ENCODE results near the gene CCDC124. TPM values are rescaled to one million over a fixed set of nuclear protein-coding genes. Genes with fewer than 3 reads are reported as not detected.

CCDC124 gene
- total RNA-seq, 1 donor from 2014 or later = 15.7 TPM

DNA sequence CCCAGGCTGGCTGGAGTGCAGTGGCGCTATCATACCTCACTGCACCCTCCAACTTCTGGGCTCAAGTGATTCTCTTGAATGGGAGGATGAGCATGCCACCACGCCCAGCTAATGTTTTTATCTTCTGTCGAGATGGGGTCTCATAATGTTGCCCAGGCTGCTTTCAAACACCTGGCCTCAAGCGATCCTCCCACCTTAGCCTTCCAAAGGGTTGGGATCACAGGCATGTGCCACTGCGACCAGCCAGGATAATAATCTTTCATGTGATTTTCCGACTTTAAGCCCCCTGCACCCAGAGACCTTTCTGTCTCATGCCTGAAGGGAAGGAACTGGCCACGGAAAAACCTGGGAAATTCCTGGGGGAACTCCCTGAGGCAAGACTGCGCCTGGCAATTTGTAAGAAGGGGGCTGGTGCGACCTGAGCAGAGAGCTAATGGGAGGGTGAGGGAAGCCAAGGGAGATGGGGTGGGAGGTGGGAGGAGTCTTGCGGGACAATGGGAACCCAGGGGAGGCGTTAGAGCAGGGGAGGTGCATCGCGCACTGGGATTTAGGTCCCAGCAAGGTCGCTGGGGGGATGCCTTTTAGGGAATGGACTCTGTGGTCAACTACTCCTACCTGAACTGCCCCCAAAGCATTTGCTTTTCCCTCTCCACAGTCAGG is 1.2 kb upstream of the CCDC124 start:
- Histone ChIP-seq H3K9ac (ENCODE audit: low read depth in 1 of 3, low read length in 3 of 3) (peak overlapping the region; percentile 91 to 96 (median 96)), H3K4me1 (ENCODE audit: control insufficient read depth in 3 of 3, insufficient read depth in 3 of 3, low read length in 3 of 3) (peaks cover 18 to 21% (median 21%) of the 10 kb centered on the region in 3 donors), H3K36me3 (ENCODE audit: control insufficient read depth in 3 of 3, insufficient read depth in 3 of 3, low read length in 3 of 3) (peaks cover 3 to 7% (median 4%) of the 10 kb centered on the region in 3 donors), H3K27ac (ENCODE audit: low read depth, low read length) (no peak overlapping the region), H3K4me3 (ENCODE audit: low read length in 3 of 3) (peak overlapping the region; percentile 83 to 95 (median 92)), H3K27me3 (ENCODE audit: control insufficient read depth in 3 of 3, insufficient read depth in 3 of 3, low read length in 3 of 3) (peaks cover 0 to 5% (median 0%) of the 10 kb centered on the region in 3 donors), H3K9me3 (ENCODE audit: control insufficient read depth in 3 of 3, low read length in 3 of 3) (no peaks in the 10 kb centered on the region)

DNA sequence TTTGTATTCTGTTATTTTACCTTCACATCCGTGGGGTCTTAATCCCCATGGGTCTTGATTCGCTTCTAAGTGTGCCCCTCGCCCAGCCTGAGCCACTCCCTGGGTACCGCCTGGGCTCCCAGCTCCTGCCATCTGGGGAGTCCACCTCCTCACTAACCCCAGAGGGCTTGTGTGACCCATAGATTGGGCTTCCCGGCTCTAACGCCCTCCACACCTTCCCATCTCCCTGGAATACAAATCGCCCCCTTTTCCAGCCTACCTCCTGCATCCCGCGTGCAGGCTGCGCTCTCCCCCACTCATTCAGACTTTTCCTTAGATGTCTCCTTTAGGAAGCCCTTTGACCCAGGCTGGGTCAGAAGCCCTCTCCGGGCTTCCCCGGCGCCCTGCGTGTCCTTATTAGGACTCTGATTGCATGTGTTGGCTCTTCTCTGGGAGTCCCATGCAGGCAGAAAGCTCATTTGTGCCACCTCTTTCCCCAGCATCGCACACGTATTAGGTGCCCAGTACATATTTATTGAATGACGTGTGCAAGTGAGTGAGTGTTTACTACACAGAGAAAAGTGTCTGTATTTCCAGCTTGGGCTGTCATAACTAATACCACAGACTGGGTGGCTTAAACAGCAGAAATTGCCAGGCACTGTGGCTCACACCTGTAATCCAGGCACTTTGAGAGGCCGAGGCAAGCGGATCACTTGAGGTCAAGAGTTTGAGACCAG is 757 bp downstream of the CCDC124 start:
- peaks cover 5 to 17% (median 6%) of the 10 kb centered on the region in 3 donors for H3K36me3 ChIP-seq (ENCODE audit: control insufficient read depth in 3 of 3, insufficient read depth in 3 of 3, low read length in 3 of 3)
- peaks cover 18 to 21% (median 21%) of the 10 kb centered on the region in 3 donors for H3K4me1 ChIP-seq (ENCODE audit: control insufficient read depth in 3 of 3, insufficient read depth in 3 of 3, low read length in 3 of 3)
- peaks cover 0 to 5% (median 0%) of the 10 kb centered on the region in 3 donors for H3K27me3 ChIP-seq (ENCODE audit: control insufficient read depth in 3 of 3, insufficient read depth in 3 of 3, low read length in 3 of 3)
- peak overlapping the region; percentile 83 to 95 (median 92) for H3K4me3 ChIP-seq (ENCODE audit: low read length in 3 of 3)
- H3K27ac ChIP-seq (ENCODE audit: low read depth, low read length) = peak overlapping the region; percentile 84
- H3K9ac ChIP-seq (ENCODE audit: low read depth in 1 of 3, low read length in 3 of 3) = peak overlapping the region; percentile 91 to 96 (median 96)
- H3K9me3 ChIP-seq (ENCODE audit: control insufficient read depth in 3 of 3, low read length in 3 of 3) = no peaks in the 10 kb centered on the region

DNA sequence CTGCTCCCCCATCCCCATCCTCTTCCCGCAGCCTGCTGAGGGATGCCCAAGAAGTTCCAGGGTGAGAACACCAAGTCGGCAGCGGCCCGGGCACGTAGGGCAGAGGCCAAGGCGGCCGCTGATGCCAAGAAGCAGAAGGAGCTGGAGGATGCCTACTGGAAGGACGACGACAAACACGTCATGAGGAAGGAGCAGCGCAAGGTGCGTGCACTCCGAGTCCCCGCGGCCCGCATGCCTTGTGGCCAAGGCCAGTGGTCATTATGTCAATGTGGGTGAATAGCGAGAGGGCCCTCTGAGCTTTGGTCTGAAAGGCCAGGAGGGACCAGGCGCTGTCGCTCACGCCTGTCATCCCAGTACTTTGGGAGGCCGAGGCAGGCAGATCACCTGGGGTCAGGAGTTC is 3.6 kb downstream of the CCDC124 start:
- Histone ChIP-seq H3K9ac (ENCODE audit: low read depth in 1 of 3, low read length in 3 of 3) (no peak overlapping the region), H3K4me3 (ENCODE audit: low read length in 3 of 3) (no peak overlapping the region), H3K4me1 (ENCODE audit: control insufficient read depth in 3 of 3, insufficient read depth in 3 of 3, low read length in 3 of 3) (peaks cover 18 to 21% (median 21%) of the 10 kb centered on the region in 3 donors), H3K27ac (ENCODE audit: low read depth, low read length) (no peak overlapping the region), H3K9me3 (ENCODE audit: control insufficient read depth in 3 of 3, low read length in 3 of 3) (no peaks in the 10 kb centered on the region), H3K27me3 (ENCODE audit: control insufficient read depth in 3 of 3, insufficient read depth in 3 of 3, low read length in 3 of 3) (peaks cover 0 to 5% (median 0%) of the 10 kb centered on the region in 3 donors), H3K36me3 (ENCODE audit: control insufficient read depth in 3 of 3, insufficient read depth in 3 of 3, low read length in 3 of 3) (peaks cover 11 to 20% (median 12%) of the 10 kb centered on the region in 3 donors)

DNA sequence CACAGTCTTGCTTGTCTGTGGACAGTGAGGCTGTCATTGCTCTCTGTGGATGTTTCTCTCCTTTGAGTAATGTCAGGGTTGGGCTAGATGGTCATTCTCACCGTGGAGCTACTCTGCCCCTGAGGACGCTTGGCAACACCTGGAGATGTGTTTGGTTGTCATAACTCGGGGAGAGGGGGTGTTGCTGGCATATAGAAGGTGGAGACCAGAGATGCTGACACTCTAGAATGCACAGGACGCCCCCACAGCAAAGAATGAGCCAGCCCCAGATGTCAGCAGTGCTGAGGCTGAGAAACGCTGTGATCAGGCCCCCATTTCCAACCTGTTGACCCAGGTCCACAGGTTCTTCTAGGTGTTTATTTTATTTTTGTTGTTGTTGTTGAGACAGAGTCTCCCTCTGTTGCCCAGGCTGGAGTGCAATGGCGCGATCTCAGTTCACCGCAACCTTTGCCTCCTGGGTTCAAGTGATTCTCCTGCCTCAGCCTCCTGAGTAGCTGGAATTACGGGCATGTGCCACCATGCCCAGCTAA is 4.6 kb downstream of the CCDC124 start:
- peaks cover 10 to 15% (median 13%) of the 10 kb centered on the region in 3 donors for H3K4me1 ChIP-seq (ENCODE audit: control insufficient read depth in 3 of 3, insufficient read depth in 3 of 3, low read length in 3 of 3)
- no peaks in the 10 kb centered on the region for H3K9me3 ChIP-seq (ENCODE audit: control insufficient read depth in 3 of 3, low read length in 3 of 3)
- no peak overlapping the region for H3K27ac ChIP-seq (ENCODE audit: low read depth, low read length)
- H3K4me3 ChIP-seq (ENCODE audit: low read length in 3 of 3) = no peak overlapping the region
- H3K36me3 ChIP-seq (ENCODE audit: control insufficient read depth in 3 of 3, insufficient read depth in 3 of 3, low read length in 3 of 3) = peaks cover 15 to 20% (median 15%) of the 10 kb centered on the region in 3 donors
- no peak overlapping the region for H3K9ac ChIP-seq (ENCODE audit: low read depth in 1 of 3, low read length in 3 of 3)
- H3K27me3 ChIP-seq (ENCODE audit: control insufficient read depth in 3 of 3, insufficient read depth in 3 of 3, low read length in 3 of 3) = no peaks in the 10 kb centered on the region

DNA sequence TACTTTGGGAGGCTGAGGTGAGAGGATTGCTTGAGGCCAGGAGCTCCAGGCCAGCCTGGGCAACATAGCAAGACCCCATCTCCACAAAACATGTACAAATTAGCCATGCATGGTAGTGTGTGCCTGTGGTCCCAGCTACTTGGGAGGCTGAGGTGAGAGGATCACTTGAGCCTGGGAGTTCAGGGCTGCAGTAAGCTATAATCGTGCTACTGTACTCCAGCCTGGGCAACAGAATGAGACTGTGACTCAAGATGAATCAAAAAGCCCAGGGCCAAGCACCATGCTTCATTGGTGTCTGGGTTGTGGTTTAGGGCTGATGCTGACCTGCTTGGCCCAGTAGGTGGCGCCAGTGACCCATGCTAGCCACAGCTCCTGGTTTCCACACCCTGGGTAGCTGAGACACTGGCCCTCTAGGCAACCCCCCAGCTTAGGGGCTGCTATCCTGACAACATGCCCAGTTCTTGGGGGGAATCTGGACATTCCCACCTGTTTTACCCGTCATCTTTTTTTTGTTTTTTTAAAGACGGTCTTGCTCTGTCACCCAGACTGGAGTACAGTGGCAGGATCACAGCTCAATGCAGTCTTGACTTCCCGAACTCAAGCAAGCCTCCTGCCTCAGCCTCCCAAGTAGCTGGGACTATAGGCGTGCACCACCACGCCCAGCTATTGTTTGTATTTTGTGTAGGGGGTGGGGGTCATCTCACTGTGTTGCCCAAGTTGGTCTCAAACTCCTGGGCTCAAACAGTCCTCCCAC is 5.5 kb downstream of the CCDC124 start:
- Histone ChIP-seq H3K9me3 (ENCODE audit: control insufficient read depth in 3 of 3, low read length in 3 of 3) (no peaks in the 10 kb centered on the region), H3K9ac (ENCODE audit: low read depth in 1 of 3, low read length in 3 of 3) (no peak overlapping the region), H3K27me3 (ENCODE audit: control insufficient read depth in 3 of 3, insufficient read depth in 3 of 3, low read length in 3 of 3) (no peaks in the 10 kb centered on the region), H3K27ac (ENCODE audit: low read depth, low read length) (no peak overlapping the region), H3K4me3 (ENCODE audit: low read length in 3 of 3) (no peak overlapping the region), H3K4me1 (ENCODE audit: control insufficient read depth in 3 of 3, insufficient read depth in 3 of 3, low read length in 3 of 3) (peaks cover 7 to 12% (median 10%) of the 10 kb centered on the region in 3 donors), H3K36me3 (ENCODE audit: control insufficient read depth in 3 of 3, insufficient read depth in 3 of 3, low read length in 3 of 3) (peaks cover 15 to 20% (median 15%) of the 10 kb centered on the region in 3 donors)

DNA sequence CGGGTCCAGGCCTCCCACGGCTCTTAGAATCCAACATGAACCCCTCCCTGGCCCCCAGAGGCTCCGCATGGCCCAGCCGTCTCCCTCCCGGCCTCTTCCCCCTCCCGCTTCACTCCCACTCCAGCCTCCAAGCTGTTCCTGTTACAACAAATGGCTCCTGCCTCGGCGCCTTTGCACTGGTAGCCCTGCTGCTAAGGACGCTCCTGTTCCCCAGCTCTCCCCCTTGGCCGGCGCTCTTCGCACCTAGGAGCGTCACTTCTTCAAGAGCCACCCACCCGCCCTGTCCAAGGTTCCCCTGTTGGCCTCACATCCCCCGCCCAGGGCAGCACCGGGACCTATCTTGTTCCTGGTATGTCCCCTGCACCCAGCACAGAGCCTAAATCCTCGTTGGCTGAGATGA is 9.4 kb downstream of the CCDC124 start:
- Histone ChIP-seq H3K9me3 (ENCODE audit: control insufficient read depth in 3 of 3, low read length in 3 of 3) (no peaks in the 10 kb centered on the region), H3K27me3 (ENCODE audit: control insufficient read depth in 3 of 3, insufficient read depth in 3 of 3, low read length in 3 of 3) (no peaks in the 10 kb centered on the region), H3K27ac (ENCODE audit: low read depth, low read length) (no peak overlapping the region), H3K9ac (ENCODE audit: low read depth in 1 of 3, low read length in 3 of 3) (no peak overlapping the region), H3K36me3 (ENCODE audit: control insufficient read depth in 3 of 3, insufficient read depth in 3 of 3, low read length in 3 of 3) (peaks cover 11 to 13% (median 12%) of the 10 kb centered on the region in 3 donors), H3K4me3 (ENCODE audit: low read length in 3 of 3) (no peak overlapping the region), H3K4me1 (ENCODE audit: control insufficient read depth in 3 of 3, insufficient read depth in 3 of 3, low read length in 3 of 3) (peaks cover 2 to 3% (median 2%) of the 10 kb centered on the region in 3 donors)

DNA sequence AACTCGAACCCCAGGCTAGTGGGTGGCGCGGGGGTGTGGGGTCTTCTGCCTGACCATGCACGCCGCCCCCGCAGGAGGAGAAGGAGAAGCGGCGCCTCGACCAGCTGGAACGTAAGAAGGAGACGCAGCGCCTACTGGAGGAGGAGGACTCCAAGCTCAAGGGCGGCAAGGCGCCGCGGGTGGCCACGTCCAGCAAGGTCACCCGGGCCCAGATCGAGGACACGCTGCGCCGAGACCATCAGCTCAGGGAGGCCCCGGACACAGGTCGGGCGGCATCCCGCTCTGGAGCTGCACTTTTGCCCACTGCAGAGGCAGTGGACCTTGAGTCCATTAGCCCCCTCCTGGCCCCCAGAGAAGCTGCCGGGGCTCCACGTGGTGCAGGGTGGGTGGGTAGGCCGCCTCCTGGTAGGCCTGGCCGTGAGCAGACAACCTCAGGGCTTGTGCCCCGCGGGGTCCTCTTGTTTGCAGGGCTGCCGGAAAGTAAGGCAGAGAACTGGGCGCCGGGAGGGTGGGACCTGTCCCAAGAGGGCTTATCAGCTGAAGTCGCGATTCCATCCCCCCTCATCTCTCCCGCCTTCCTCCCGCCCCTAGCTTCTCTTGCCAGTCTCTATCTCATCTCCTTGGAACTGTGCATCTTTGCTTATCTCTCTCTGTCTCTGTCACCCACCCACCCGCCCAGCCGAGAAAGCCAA is 9.9 kb downstream of the CCDC124 start:
- Histone ChIP-seq H3K4me3 (ENCODE audit: low read length in 3 of 3) (no peak overlapping the region), H3K27ac (ENCODE audit: low read depth, low read length) (no peak overlapping the region), H3K9ac (ENCODE audit: low read depth in 1 of 3, low read length in 3 of 3) (no peak overlapping the region), H3K9me3 (ENCODE audit: control insufficient read depth in 3 of 3, low read length in 3 of 3) (no peaks in the 10 kb centered on the region), H3K4me1 (ENCODE audit: control insufficient read depth in 3 of 3, insufficient read depth in 3 of 3, low read length in 3 of 3) (peaks cover 4 to 6% (median 6%) of the 10 kb centered on the region in 3 donors), H3K27me3 (ENCODE audit: control insufficient read depth in 3 of 3, insufficient read depth in 3 of 3, low read length in 3 of 3) (no peaks in the 10 kb centered on the region), H3K36me3 (ENCODE audit: control insufficient read depth in 3 of 3, insufficient read depth in 3 of 3, low read length in 3 of 3) (peaks cover 8 to 11% (median 11%) of the 10 kb centered on the region in 3 donors)

DNA sequence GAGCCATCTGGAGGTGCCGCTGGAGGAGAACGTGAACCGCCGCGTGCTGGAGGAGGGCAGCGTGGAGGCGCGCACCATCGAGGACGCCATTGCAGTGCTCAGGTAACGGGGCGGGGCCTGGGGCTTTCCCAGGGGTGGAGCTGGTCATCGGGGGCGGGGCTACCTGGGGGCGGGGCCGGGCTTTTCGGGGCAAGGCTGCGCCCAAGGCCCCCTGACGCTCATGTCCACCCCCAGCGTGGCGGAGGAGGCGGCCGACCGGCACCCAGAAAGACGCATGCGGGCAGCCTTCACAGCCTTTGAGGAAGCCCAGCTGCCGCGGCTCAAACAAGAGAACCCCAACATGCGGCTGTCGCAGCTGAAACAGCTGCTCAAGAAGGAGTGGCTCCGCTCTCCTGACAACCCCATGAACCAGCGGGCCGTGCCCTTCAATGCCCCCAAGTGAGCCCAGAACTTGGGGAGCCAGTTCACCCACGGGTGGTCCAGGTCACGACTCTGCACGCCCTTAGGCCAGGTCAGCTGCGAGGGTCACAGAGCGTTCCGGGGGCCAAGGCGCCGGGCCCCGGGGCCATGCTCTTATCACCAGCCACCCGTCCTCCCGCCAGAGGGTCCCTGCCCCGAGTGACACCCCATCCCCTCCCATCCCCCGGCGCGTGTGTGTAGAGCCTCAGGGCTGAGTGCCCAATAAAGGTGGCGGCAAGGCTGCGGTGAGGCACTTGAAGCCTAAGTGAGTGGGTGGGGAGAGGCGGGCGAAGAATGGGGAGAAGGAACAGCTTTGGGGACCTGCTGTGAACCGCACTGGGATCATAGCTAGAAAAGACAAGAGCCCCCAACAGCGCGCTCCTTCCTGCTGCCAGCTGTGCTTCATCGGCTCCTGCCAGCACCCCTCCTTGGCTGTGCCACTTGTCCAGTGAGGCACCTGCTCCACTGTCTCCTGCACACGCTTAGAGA is 10.7 kb downstream of the CCDC124 start:
- peaks cover 4 to 6% (median 6%) of the 10 kb centered on the region in 3 donors for H3K4me1 ChIP-seq (ENCODE audit: control insufficient read depth in 3 of 3, insufficient read depth in 3 of 3, low read length in 3 of 3)
- no peaks in the 10 kb centered on the region for H3K9me3 ChIP-seq (ENCODE audit: control insufficient read depth in 3 of 3, low read length in 3 of 3)
- H3K9ac ChIP-seq (ENCODE audit: low read depth in 1 of 3, low read length in 3 of 3) = peak overlapping the region in 1 of 3 donors; percentile 16
- H3K27ac ChIP-seq (ENCODE audit: low read depth, low read length) = no peak overlapping the region
- H3K27me3 ChIP-seq (ENCODE audit: control insufficient read depth in 3 of 3, insufficient read depth in 3 of 3, low read length in 3 of 3) = no peaks in the 10 kb centered on the region
- H3K4me3 ChIP-seq (ENCODE audit: low read length in 3 of 3) = no peak overlapping the region
- H3K36me3 ChIP-seq (ENCODE audit: control insufficient read depth in 3 of 3, insufficient read depth in 3 of 3, low read length in 3 of 3) = peaks cover 3 to 11% (median 11%) of the 10 kb centered on the region in 3 donors
